GM10266 (cell line): ENCODE results near the gene USP47.

Experiments used
- DNase-seq: peaks from one replicate; pipeline ENCODE4 v3.0.0; 2012; ENCODE audit errors: extremely low spot score
- CTCF ChIP-seq: IDR thresholded peaks from 2 replicates; pipeline ENCODE4 v1.5.1; 2012; ENCODE audit warnings: mild to moderate bottlenecking, low read depth; ENCODE audit not compliant: control insufficient read depth, insufficient read depth; ENCODE audit errors: missing control alignments

Gene USP47

GRCh38 chr11:11841723-11842420 is at the start of gene USP47:
Gene USP47 (plus strand): TSS chr11:11841972. CDS start chr11:11842186, 214 bp downstream.
- DNase-seq, result peak; percentile 82
- TF ChIP-seq CTCF, result no peak

GRCh38 chr11:11793073-11793472 is 48.7 kb upstream of the USP47 start:
- no peak for TF ChIP-seq CTCF

GRCh38 chr11:11798586-11799438 is 43.0 kb upstream of the USP47 start:
- TF ChIP-seq CTCF, result peak; percentile 89
- peak; percentile 75 for DNase-seq

More at GRCh38 chr11:11793073-11793472, 48.7 kb upstream of the USP47 start:
- DNase-seq, result no peak

GRCh38 chr11:11805228-11805627 is 36.5 kb upstream of the USP47 start:
- DNase-seq, result no peak
- no peak for TF ChIP-seq CTCF

GRCh38 chr11:11806074-11806473 is 35.7 kb upstream of the USP47 start:
- no peak for TF ChIP-seq CTCF
- no peak for DNase-seq

- no peak for TF ChIP-seq CTCF
- no peak for DNase-seq
Observed at GRCh38 chr11:11806586-11806985, 35.2 kb upstream of the USP47 start.
